MM.1S (cell line): Measurements from ENCODE around the gene PTPRD.

Experiments
- DNase-seq: peaks from one replicate; pipeline ENCODE4 v3.0.0-alpha.2; 2015
- H2AFZ ChIP-seq: fragments of 300-600 bp; sonication (generic); 2 replicates; pipeline ENCODE4 v1.6.0; 2016; ENCODE audit warnings: antibody characterized with exemption, low read length
- H3F3A ChIP-seq: fragments of 300-600 bp; sonication (generic); 2 replicates; pipeline ENCODE4 v1.6.1; 2016; ENCODE audit warnings: mild to moderate bottlenecking, antibody characterized with exemption, low read length, moderate library complexity, mixed read lengths; ENCODE audit not compliant: insufficient read depth
- H3K27ac ChIP-seq: fragments of 300-600 bp; sonication (generic); 2 replicates; pipeline ENCODE4 v1.5.1; 2016; ENCODE audit warnings: mild to moderate bottlenecking, low read length
- H3K27me3 ChIP-seq: fragments of 300-600 bp; sonication (generic); replicated peaks from 2 replicates; pipeline ENCODE4 v1.6.0; 2016; ENCODE audit warnings: low read length; ENCODE audit not compliant: insufficient read depth
- H3K36me3 ChIP-seq: fragments of 300-600 bp; sonication (generic); replicated peaks from 2 replicates; pipeline ENCODE4 v1.6.1; 2016; ENCODE audit warnings: mild to moderate bottlenecking, low read length, mixed read lengths; ENCODE audit not compliant: insufficient read depth
- H3K4me1 ChIP-seq: fragments of 300-600 bp; sonication (generic); 2 replicates; pipeline ENCODE4 v1.6.1; 2016; ENCODE audit warnings: low read length, mixed read lengths
- H3K4me2 ChIP-seq: fragments of 300-600 bp; sonication (generic); 2 replicates; pipeline ENCODE4 v1.6.0; 2016; ENCODE audit warnings: low read depth, low read length
- H3K4me3 ChIP-seq: fragments of 300-600 bp; sonication (generic); 2 replicates; pipeline ENCODE4 v1.5.1; 2016; ENCODE audit warnings: low read length, mixed read lengths
- H3K79me2 ChIP-seq: fragments of 300-600 bp; sonication (generic); 2 replicates; pipeline ENCODE4 v1.6.1; 2016; ENCODE audit warnings: mixed run types, low read length, mixed read lengths
- H3K9ac ChIP-seq: fragments of 300-600 bp; sonication (generic); 2 replicates; pipeline ENCODE4 v1.6.1; 2016; ENCODE audit warnings: low read length, mixed read lengths
- H3K9me2 ChIP-seq: fragments of 300-600 bp; sonication (generic); replicated peaks from 2 replicates; pipeline ENCODE4 v1.6.1; 2016; ENCODE audit warnings: mild to moderate bottlenecking, low read length, mixed read lengths; ENCODE audit not compliant: insufficient read depth
- H3K9me3 ChIP-seq: fragments of 300-600 bp; sonication (generic); replicated peaks from 2 replicates; pipeline ENCODE4 v1.6.1; 2016; ENCODE audit warnings: mild to moderate bottlenecking, low read length, mixed read lengths; ENCODE audit not compliant: insufficient read depth
- H4K20me1 ChIP-seq: fragments of 300-600 bp; sonication (generic); 2 replicates; pipeline ENCODE4 v1.6.1; 2016; ENCODE audit warnings: mild to moderate bottlenecking, low read length, moderate library complexity, mixed read lengths; ENCODE audit not compliant: insufficient read depth
- EZH2 ChIP-seq: fragments of 300-600 bp; sonication (generic); optimal IDR thresholded peaks from 2 replicates; pipeline ENCODE3; 2017; ENCODE audit warnings: low read depth, mild to moderate bottlenecking, antibody characterized with exemption, low read length, mixed read lengths
- EZH2phosphoT487 ChIP-seq: fragments of 300-600 bp; sonication (generic); IDR thresholded peaks from 2 replicates; pipeline ENCODE4 v1.6.1; 2018; ENCODE audit warnings: antibody characterized with exemption, low read length
- TF ChIP-seq, protein P1 (sequence below): fragments of 300-600 bp; sonication (generic); IDR thresholded peaks from 2 replicates; pipeline ENCODE4 v1.5.1; 2016; ENCODE audit warnings: antibody characterized with exemption, low read length, mixed read lengths

Gene PTPRD

DNA sequence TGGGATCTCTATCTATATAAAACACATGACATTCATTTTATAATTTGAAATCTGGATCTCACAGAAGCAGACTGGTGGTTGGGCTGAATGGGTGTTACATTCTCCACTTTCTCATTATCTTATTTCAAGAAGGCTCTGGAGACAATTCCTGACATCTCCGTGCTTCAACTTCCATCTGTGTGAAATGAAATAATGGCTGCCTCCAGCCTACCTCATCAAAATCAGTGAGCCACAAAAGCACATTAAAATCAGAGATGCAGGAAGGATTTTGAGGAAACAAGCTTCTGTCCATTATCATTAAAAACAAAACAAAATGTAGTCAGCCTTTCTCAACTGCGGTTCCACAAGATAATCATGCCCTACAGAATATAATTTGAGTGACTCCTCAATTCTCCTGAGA lies 1854.9 kb downstream of the PTPRD start:
- TF ChIP-seq, protein P1, sequence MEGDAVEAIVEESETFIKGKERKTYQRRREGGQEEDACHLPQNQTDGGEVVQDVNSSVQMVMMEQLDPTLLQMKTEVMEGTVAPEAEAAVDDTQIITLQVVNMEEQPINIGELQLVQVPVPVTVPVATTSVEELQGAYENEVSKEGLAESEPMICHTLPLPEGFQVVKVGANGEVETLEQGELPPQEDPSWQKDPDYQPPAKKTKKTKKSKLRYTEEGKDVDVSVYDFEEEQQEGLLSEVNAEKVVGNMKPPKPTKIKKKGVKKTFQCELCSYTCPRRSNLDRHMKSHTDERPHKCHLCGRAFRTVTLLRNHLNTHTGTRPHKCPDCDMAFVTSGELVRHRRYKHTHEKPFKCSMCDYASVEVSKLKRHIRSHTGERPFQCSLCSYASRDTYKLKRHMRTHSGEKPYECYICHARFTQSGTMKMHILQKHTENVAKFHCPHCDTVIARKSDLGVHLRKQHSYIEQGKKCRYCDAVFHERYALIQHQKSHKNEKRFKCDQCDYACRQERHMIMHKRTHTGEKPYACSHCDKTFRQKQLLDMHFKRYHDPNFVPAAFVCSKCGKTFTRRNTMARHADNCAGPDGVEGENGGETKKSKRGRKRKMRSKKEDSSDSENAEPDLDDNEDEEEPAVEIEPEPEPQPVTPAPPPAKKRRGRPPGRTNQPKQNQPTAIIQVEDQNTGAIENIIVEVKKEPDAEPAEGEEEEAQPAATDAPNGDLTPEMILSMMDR: no peak
- TF ChIP-seq EZH2: no peak
- no peak for TF ChIP-seq EZH2phosphoT487
- no peaks in the 10 kb centered on the region for H3K36me3 ChIP-seq

DNA sequence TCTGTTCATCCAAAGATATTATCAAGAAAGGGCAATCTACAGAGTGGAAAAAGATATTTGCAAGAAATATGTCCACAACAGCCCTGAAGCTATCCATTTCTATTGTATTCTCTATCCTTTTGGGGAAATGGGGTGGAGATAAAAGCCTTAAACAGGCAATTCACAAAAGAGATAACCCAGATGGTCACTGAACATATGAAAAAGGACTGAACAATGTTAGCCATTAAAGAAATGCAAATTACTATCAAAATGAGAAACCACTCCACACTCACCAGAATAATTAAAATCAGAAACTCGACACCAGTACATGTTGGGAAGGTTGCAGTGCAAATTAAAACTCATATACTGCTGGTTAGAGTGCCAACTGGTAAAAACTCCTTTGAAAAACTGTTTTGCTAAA lies 1858.1 kb downstream of the PTPRD start:
- no peak overlapping the region for H2AFZ ChIP-seq
- TF ChIP-seq, protein P1: no peak
- no peak for TF ChIP-seq EZH2phosphoT487
- TF ChIP-seq EZH2: no peak
- H4K20me1 ChIP-seq: no peaks in the 10 kb centered on the region
- no peaks in the 10 kb centered on the region for H3K9me3 ChIP-seq
- no peaks in the 10 kb centered on the region for H3K27me3 ChIP-seq
- DNase-seq: no peak
- no peaks in the 10 kb centered on the region for H3K9me2 ChIP-seq
- no peak overlapping the region for H3K9ac ChIP-seq
- no peaks in the 10 kb centered on the region for H3F3A ChIP-seq
- no peaks in the 10 kb centered on the region for H3K36me3 ChIP-seq
- H3K4me1 ChIP-seq: no peaks in the 10 kb centered on the region
- H3K4me3 ChIP-seq: no peak overlapping the region
- no peak overlapping the region for H3K4me2 ChIP-seq
- H3K27ac ChIP-seq: no peak overlapping the region
- no peaks in the 10 kb centered on the region for H3K79me2 ChIP-seq

More for the DNA sequence above, 1854.9 kb downstream of the PTPRD start:
- no peaks in the 10 kb centered on the region for H3F3A ChIP-seq
- no peaks in the 10 kb centered on the region for H3K9me3 ChIP-seq
- no peaks in the 10 kb centered on the region for H3K79me2 ChIP-seq
- H3K27me3 ChIP-seq: no peaks in the 10 kb centered on the region
- no peaks in the 10 kb centered on the region for H4K20me1 ChIP-seq
- H3K9ac ChIP-seq: no peak overlapping the region
- DNase-seq: no peak
- H3K4me1 ChIP-seq: no peaks in the 10 kb centered on the region
- H3K27ac ChIP-seq: no peak overlapping the region
- no peak overlapping the region for H2AFZ ChIP-seq
- H3K4me2 ChIP-seq: no peak overlapping the region
- no peak overlapping the region for H3K4me3 ChIP-seq
- no peaks in the 10 kb centered on the region for H3K9me2 ChIP-seq

DNA sequence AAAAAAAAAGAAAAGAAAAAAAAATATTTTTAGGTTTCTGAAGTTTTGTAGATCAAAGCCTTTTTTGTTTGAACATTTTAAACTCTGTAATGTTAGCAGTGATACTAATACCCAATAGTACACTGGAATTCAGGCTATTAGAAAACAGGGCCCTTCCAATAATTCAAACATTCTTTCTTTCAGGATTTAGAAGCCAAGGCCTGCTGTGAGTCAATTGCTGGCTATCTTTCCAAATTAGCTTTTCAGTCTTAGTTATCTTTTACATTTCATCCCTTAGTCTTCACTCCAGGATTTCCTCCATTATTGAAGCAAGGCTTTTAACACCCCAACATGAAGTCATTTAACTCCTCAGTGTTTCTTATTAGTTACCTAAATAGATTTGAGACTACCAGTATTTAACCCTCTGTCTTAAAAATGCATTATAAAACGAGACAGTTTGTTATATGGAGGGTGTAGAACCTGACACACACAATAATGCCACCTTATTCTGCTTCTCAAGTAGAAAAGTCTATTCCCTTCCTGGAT lies 1861.3 kb downstream of the PTPRD start:
- Histone ChIP-seq H2AFZ (no peak overlapping the region), H3F3A (no peaks in the 10 kb centered on the region), H3K4me2 (no peak overlapping the region), H3K4me1 (no peaks in the 10 kb centered on the region), H3K9ac (no peak overlapping the region), H4K20me1 (no peaks in the 10 kb centered on the region), H3K36me3 (no peaks in the 10 kb centered on the region), H3K27ac (no peak overlapping the region), H3K27me3 (no peaks in the 10 kb centered on the region), H3K4me3 (no peak overlapping the region), H3K9me2 (no peaks in the 10 kb centered on the region), H3K9me3 (no peaks in the 10 kb centered on the region), H3K79me2 (no peaks in the 10 kb centered on the region)
- TF ChIP-seq EZH2phosphoT487 (no peak), EZH2 (no peak)
- TF ChIP-seq, protein P1: no peak
- DNase-seq: no peak
